HG03060 (cell line): ENCODE results near the gene ELMO1.

ENCODE experiments used
- ATAC-seq: cut with Tn5 transposase; IDR thresholded peaks from one replicate; pipeline ENCODE4 v1.9.1; 2021; ENCODE audit warnings: low read depth, moderate number of reproducible peaks; ENCODE audit not compliant: unreplicated experiment

ELMO1 gene

DNA sequence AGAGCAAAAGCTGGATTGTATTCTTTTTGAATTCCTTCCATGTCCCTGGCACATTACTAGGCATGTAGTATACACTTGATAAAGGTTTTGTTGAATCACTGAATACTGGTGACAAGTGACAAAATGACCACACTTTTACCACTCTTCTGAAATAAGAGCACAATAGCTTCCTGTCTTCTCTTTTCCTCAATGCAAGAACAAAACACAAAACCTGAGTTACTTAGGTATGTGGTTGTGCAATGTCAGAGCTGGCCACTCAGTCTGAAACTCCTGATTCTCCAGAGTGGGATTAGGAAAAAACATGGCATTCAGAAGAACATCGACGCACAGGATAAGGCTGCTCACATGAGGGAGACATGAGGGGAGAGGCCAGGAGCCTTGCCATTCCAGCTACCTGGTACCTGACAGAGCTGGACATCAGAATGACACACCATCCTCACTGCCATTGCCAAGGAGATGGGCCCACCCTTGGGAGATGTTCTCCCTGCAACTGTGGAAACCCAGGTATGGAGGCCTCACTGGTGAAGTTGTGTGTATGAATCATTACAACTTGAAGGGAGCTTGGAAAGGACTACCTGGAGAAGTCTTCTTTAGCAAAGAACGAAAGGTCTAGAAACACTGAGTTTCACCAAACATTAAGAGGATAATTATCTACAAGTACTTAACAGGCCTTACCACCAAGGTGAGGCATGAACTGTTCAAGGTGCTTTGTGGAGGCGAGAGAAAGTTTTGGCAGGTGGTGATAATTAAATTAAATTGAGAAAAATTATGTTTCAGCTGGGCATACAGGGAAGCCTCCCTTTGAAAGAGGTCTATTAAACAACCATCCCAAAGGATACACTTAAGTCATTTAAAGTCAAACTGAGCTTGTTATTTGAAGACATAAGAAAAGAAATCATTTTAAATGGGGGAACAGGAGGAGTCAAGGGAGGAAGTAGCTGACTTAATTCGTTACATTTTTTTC, 477.8 kb downstream of the ELMO1 start:
- no peak for ATAC-seq

GRCh38 chr7:36969376-36969775, 479.3 kb downstream of the ELMO1 start:
- no peak for ATAC-seq

DNA sequence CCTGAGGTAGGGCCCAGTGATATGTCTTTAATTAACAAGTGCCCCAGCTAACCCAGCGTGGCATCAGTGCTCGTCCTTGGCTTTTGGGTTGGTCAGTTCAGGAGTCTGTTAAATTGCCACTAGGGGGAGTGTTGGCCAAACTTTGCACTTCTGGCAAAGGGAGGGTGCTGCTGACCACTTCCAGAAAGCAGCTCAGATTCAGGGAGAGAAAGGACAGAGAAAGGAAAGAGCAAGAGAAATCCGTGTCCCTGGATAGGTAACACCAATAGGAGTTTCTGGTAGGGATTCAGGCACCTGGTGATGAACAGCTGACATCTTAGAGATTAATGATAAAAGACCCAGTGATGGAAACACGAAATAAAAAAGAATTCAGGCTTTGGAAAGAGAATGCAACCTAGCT, 481.3 kb downstream of the ELMO1 start:
- no peak for ATAC-seq

DNA sequence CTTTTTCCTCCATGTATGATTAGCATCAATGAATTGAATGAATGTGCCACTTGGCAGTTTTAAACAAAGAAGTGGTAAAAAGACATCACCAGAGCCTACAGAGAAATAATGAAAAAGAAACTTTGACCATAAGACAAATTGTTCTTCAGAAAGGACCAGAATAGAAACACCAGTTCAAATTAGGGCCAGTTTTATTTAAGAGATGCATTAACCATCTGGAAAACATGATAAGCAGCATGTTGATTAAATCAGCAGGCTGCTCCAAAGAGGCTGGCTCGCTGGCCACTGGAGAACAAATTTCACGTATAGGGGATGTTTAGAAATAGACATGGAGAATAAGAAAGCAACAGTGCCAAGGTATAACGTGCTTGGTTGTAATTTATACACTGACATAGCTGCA, 482.0 kb downstream of the ELMO1 start:
- ATAC-seq: no peak

DNA sequence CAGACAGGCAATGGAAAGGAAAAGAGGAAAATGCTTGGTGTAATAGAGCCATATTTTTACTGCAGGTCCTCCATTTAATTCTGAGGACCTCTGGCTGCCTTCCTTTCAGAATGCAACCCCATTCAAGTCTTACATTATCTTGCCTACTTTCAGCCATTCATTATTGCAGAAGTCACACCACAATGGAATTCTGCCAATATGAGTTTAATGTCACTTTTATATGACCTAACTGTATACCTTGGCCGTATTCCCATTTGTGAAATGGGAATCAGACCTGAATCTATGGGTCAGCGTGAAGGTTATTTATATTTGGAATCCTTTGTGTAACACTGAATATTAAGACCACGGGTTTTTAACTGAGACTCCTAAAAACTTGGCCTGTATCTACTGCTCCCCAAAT, 482.6 kb downstream of the ELMO1 start:
- no peak for ATAC-seq

GRCh38 chr7:36965625-36966024, 483.0 kb downstream of the ELMO1 start:
- no peak for ATAC-seq

DNA sequence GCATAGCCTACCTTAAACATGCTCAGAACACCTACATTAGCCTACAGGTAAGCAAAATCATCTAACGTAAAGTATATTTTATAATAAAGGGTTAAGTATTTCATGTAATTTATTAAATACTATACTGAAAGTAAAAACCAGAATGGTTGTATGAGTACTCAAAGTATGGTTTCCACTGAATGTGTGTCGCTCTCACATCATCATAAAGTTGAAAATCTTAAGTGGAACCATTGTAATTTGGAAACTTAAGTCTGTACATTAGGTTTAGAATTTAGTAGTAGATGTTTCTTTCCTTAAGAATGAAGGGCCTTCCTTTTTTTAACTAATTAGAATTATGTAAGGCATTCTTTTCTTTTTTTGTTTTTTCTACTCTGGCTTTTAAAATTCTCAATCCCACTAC, 484.4 kb downstream of the ELMO1 start:
- no peak for ATAC-seq

DNA sequence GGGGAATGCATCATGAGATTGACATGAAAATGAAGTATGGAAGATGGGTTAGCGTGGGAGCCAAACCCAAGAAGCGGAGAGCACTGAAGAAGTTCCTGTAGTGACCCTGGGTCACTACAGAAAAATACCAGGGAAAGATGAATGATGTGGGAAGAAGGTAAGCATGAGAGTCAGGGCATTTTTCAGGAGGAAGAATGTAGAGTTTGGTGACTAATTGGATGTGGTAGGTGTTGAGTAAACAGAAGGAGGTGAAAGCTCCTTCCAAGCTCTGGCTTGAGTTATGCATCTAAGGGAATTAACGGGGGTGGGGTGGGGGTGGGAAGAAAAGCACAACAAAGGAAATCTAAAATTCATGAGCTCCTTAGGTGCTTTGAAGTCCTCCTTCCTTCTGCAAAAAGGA, 486.3 kb downstream of the ELMO1 start:
- no peak for ATAC-seq

- ATAC-seq: no peak
Observed at GRCh38 chr7:36961693-36962092, 487.0 kb downstream of the ELMO1 start.

- ATAC-seq: no peak
Observed at GRCh38 chr7:36961097-36961496, 487.6 kb downstream of the ELMO1 start.

DNA sequence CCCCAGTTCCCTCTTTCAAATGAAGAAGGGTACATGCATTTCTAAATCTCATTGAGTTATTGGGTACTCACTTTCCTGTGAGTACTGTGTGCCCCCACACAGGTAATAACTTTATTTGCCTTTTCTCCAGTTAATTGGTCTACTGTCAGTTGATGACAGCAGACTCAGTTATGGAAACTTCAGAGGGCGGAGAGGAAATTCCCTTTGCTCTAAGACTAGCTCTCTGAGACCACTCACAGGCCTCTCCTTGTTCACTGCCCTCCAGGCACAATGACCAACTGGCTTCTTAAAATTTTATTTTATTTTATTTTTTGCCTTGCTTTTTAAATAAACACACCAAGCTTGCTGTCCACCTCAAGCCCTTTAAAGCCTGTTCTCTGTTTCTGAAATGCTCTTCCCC, 488.6 kb downstream of the ELMO1 start:
- ATAC-seq: no peak

GRCh38 chr7:36958111-36958733, 490.4 kb downstream of the ELMO1 start:
- no peak for ATAC-seq

DNA sequence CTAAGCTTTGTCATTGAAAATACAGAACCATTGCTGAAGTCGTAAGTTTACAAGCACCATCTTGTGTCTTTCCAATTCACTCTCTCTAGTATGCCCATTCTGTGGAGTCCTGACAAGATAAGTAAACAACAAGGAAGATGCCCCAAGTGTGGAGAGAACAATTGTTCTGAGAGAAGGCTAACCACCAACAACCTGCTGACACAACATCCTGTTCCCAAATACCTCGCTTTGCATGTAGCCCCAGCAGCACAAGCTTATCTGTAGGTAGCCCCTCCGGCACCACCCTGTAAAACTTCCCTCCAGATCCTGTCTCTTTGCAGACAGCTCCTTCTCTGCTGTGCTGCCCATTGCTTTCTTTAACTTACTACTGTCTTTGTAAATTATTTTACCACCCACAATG, 491.0 kb downstream of the ELMO1 start:
- ATAC-seq: no peak

DNA sequence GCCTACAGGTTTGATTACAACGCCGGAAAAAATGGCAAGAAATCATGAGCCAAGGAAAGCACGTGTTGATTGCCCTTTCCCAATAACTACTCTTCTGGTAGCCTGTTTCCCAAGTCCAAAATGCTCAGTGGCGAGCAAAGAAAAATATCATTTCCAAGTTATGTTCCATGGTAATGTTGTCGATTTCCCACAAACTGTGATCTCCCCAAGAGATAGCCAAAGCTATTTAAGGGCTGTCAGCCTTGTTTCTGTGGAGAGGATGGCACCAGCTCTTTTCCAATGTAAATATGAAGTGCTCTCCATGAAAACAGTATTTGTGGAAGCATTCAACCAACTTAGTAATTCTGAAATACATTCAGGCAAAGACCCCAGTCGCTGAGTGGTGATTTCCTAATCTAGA, 491.9 kb downstream of the ELMO1 start:
- no peak for ATAC-seq

DNA sequence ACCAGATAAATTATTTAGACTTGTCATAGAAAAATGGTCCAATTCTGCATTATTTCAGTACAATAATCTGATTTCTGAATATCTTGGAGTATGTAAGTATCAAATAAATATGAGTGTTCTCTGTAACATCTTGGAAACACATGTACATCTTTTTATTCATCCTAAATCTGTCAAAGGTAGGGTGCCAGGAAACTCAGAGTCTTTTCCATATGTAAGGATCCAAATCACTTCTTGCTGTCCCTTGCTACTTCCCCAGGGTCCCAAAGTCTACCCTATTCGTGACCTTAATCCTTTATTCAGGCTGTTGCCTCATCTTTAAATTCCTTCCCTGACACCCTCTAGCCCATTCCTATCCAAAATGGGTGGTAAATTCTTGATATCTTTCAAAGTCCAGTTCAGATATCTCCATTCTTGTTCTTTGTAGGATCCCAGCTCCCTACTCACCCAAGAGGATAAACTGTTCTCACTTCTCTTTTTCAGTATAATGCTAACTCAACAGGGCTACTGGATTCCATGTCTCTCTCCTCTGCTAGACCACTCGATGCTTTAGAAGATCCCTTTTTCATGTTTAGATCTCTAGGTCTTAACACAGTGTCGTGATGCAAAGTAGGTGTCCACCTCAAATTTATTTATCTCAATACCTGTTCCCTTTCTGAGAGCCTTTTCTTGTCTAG, 493.1 kb downstream of the ELMO1 start:
- no peak for ATAC-seq

DNA sequence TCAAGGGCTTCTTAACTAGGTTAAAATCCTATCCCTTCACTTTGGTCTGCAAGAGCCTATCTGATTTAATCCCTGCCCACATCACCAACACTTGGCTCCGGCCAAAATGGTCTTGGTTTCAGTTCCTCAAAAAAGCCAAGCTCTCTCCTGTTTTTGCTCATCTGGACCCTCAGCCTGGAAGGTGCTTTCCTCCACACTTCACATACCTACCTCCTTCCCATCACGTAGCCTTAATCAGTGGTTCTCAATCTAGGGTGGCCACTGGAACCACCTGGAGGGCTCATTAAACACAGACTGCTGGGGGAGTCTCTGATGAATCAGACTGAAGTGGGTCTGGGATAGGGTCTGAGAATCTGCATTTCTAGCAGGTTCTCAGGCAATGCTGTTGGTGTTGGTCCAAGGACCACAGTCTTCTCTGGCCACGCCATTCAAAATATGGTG, 497.4 kb downstream of the ELMO1 start:
- peak; percentile 97 for ATAC-seq

DNA sequence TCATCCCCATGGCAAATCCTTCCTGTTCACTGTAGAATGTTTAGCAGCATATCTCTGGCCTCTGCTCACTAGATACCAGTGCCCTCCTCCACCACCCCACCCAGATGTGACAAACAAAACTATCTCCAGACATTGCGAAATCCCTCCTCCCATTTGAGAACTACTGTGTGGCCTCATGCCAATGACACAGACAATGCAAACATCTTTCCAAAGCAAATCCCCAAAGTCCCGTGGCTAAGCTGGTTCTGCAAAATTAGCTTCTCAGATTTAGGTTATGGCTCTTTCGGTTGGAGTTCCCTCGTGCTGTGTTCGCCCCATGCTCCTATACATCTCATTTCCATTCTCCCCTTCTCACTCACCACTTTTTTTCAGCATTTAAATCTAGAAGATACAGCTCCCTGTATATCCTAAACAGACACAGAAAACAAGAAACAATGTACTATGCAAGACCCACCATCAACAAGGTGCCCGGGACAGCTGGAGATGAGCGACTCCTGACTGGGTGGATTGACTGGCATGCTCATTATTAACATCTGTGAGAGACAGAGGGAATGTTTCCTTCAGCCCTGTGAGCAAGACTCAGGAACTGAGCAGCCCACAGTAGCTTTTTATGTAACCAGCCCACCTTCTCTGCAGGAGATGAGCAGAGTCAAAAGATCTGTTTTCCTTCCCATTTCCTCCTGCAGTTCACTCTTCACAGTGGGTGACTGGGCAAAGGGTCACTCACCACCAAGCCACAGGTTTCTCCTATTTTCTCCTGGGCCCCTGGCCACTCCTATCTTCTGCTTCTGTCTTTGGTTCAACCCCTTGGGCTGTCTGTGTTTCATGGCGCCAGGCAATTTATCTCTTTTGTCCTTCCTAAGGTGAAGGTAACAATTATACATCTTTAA, 498.7 kb downstream of the ELMO1 start:
- no peak for ATAC-seq

DNA sequence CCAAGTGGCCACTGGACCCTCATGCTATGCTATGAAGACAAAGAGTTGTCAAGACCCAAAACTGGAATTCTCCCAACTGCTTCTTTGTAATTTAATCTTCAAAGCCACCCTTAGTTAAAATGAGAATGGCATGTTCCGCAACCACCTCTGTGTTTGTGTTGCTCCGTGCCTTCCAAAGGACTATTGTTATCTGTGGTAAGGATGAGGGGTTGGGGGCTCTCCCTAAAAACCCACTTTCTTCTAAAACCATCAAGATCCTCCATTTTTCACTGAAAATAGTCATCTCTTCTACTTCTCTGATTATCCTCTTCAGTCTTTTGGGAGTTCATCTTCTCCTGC, 502.3 kb downstream of the ELMO1 start:
- no peak for ATAC-seq

- no peak for ATAC-seq
Observed at GRCh38 chr7:36945612-36946400, 502.9 kb downstream of the ELMO1 start.

- no peak for ATAC-seq
Observed at GRCh38 chr7:36944838-36945237, 503.8 kb downstream of the ELMO1 start.
